Mesenchymal stem cell (in vitro differentiated cells and primary cell): ENCODE data around the gene C14orf132.

Source experiments
- DNase-seq: peaks from one replicate; pipeline ENCODE4 v3.0.0-alpha.2; 2013
- H2AFZ ChIP-seq: one replicate; pipeline ENCODE4 v1.6.1; 2013; ENCODE audit warnings: low read depth, mild to moderate bottlenecking, control low read depth, inconsistent platforms, low read length, moderate library complexity
- H2AK5ac ChIP-seq: 2 replicates; pipeline ENCODE4 v1.6.1; 2013; ENCODE audit warnings: low read length, moderate library complexity, mild to moderate bottlenecking, inconsistent platforms; ENCODE audit not compliant: severe bottlenecking
- H2BK120ac ChIP-seq: one replicate; pipeline ENCODE4 v1.6.1; 2013; ENCODE audit warnings: low read depth, mild to moderate bottlenecking, inconsistent platforms, low read length, moderate library complexity
- H2BK12ac ChIP-seq, 2 experiments: one replicate each; pipeline ENCODE4 v1.6.1; 2013; ENCODE audit warnings: inconsistent platforms in 2 of 2, low read length in 2 of 2, mild to moderate bottlenecking in 2 of 2, moderate library complexity in 2 of 2, control low read depth in 1 of 2
- H2BK15ac ChIP-seq: one replicate; pipeline ENCODE4 v1.6.1; 2013; ENCODE audit warnings: mild to moderate bottlenecking, low read depth, inconsistent platforms; ENCODE audit not compliant: poor library complexity, severe bottlenecking
- H2BK5ac ChIP-seq: 2 replicates; pipeline ENCODE4 v1.6.1; 2013; ENCODE audit warnings: low read depth, mild to moderate bottlenecking, low read length, control low read depth, inconsistent platforms; ENCODE audit not compliant: poor library complexity, severe bottlenecking
- H3K14ac ChIP-seq, 2 experiments: one replicate each; pipeline ENCODE4 v1.6.1; 2013; ENCODE audit warnings: inconsistent platforms in 2 of 2, low read length in 2 of 2, control low read depth in 1 of 2, mild to moderate bottlenecking in 1 of 2, moderate library complexity in 1 of 2
- H3K18ac ChIP-seq, 2 experiments: one replicate each; pipeline ENCODE4 v1.6.1; 2013; ENCODE audit warnings: inconsistent platforms in 2 of 2, low read length in 2 of 2, control low read depth in 1 of 2, low read depth in 1 of 2, mild to moderate bottlenecking in 1 of 2
- H3K23ac ChIP-seq, 2 experiments: one replicate each; pipeline ENCODE4 v1.6.1; 2013; ENCODE audit warnings: inconsistent platforms in 2 of 2, low read length in 2 of 2, mild to moderate bottlenecking in 2 of 2, moderate library complexity in 2 of 2, control low read depth in 1 of 2
- H3K27ac ChIP-seq: 2 replicates; pipeline ENCODE4 v1.5.1; 2013; ENCODE audit warnings: mild to moderate bottlenecking, moderate library complexity, low read length, control low read depth, inconsistent platforms; ENCODE audit not compliant: poor library complexity, severe bottlenecking
- H3K27me3 ChIP-seq, 2 experiments: 2 replicates each; pipeline versions ENCODE4 v1.6.1 to v1.7.0; 2013; ENCODE audit warnings: low read length in 2 of 2, mild to moderate bottlenecking in 2 of 2, moderate library complexity in 2 of 2, control low read depth in 1 of 2, inconsistent platforms in 1 of 2; ENCODE audit not compliant: control insufficient read depth in 1 of 2, insufficient read depth in 1 of 2
- H3K36me3 ChIP-seq, 2 experiments: 2 replicates each; pipeline versions ENCODE4 v1.6.1 to v1.7.0; 2013; ENCODE audit warnings: low read length in 2 of 2, control low read depth in 1 of 2, inconsistent platforms in 1 of 2, low read depth in 1 of 2, mild to moderate bottlenecking in 1 of 2; ENCODE audit not compliant: insufficient read depth in 2 of 2, control insufficient read depth in 1 of 2
- H3K4ac ChIP-seq, 2 experiments: one replicate each; pipeline ENCODE4 v1.6.1; 2013; ENCODE audit warnings: inconsistent platforms in 2 of 2, low read length in 2 of 2, mild to moderate bottlenecking in 2 of 2, moderate library complexity in 2 of 2, control low read depth in 1 of 2, low read depth in 1 of 2
- H3K4me1 ChIP-seq: 2 replicates; pipeline ENCODE4 v1.6.1; 2013; ENCODE audit warnings: low read depth, low read length, control low read depth; ENCODE audit not compliant: control insufficient read depth, insufficient read depth
- H3K4me2 ChIP-seq: 2 replicates; pipeline ENCODE4 v1.6.1; 2013; ENCODE audit warnings: low read length, mild to moderate bottlenecking, inconsistent platforms; ENCODE audit not compliant: poor library complexity, severe bottlenecking
- H3K4me3 ChIP-seq, 2 experiments: 2 replicates each; pipeline versions ENCODE4 v1.5.1 to v1.7.0; 2013; ENCODE audit warnings: low read length in 2 of 2, mild to moderate bottlenecking in 2 of 2, control low read depth in 1 of 2, low read depth in 1 of 2; ENCODE audit not compliant: insufficient read depth in 1 of 2
- H3K79me1 ChIP-seq: replicated peaks from 2 replicates; pipeline ENCODE4 v1.6.1; 2013; ENCODE audit warnings: mild to moderate bottlenecking, control low read depth, low read length, inconsistent platforms; ENCODE audit not compliant: poor library complexity, severe bottlenecking
- H3K9ac ChIP-seq: 2 replicates; pipeline ENCODE4 v1.7.0; 2013; ENCODE audit warnings: mild to moderate bottlenecking, low read length, moderate library complexity
- H3K9me3 ChIP-seq: 2 replicates; pipeline ENCODE4 v1.7.0; 2013; ENCODE audit warnings: mild to moderate bottlenecking, low read length; ENCODE audit not compliant: control insufficient read depth
- H4K8ac ChIP-seq: one replicate; pipeline ENCODE4 v1.6.1; 2013; ENCODE audit warnings: inconsistent platforms, mild to moderate bottlenecking, low read length, moderate library complexity
- H4K91ac ChIP-seq: one replicate; pipeline ENCODE4 v1.6.1; 2013; ENCODE audit warnings: mild to moderate bottlenecking, low read length, inconsistent platforms
- WGBS: methylation state at CpG from one replicate; pipeline ENCODE4 v1.1.7; 2013; ENCODE audit warnings: mixed read lengths; 5-methylcytosine and 5-hydroxymethylcytosine counted together

Gene C14orf132

DNA sequence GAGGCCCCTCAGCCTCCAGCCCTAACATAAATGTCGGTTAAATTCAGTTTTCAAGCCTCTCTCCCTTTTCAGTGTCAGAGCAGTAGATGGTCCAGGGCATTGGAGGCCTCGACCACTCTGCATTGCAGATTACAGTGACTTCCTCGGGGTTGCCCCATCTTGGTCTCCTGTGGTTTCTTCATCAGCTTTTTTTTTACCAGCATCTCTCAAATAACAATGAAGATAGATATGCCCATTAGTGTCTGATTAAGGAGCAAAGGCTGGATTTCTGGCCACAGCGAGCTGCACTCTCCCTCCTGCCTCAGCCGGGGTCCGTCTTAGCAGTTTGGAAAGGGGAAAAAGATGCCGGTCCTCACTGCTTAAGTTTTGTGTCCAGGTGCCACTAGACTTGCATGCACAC is 49.7 kb downstream of the C14orf132 start:
- peaks cover 32% of the 10 kb centered on the region for H3K79me1 ChIP-seq
- H4K91ac ChIP-seq: no peak overlapping the region
- no peak overlapping the region for H3K9ac ChIP-seq
- DNase-seq: no peak
- H2AK5ac ChIP-seq: no peak overlapping the region
- H3K4ac ChIP-seq: no peak overlapping the region
- no peak overlapping the region for H2BK5ac ChIP-seq
- H2AFZ ChIP-seq: no peak overlapping the region
- no peak overlapping the region for H3K27ac ChIP-seq
- no peaks in the 10 kb centered on the region for H3K27me3 ChIP-seq
- no peaks in the 10 kb centered on the region for H3K9me3 ChIP-seq
- peaks cover 35 to 37% of the 10 kb centered on the region in 2 experiments for H3K36me3 ChIP-seq
- H3K14ac ChIP-seq: no peak overlapping the region
- H4K8ac ChIP-seq: no peak overlapping the region
- H2BK12ac ChIP-seq: no peak overlapping the region
- no peak overlapping the region for H2BK15ac ChIP-seq
- no peak overlapping the region for H3K4me2 ChIP-seq
- WGBS: 98% methylated on average over 6 of the region's 7 CpGs
- H2BK120ac ChIP-seq: no peak overlapping the region
- no peak overlapping the region for H3K18ac ChIP-seq
- H3K23ac ChIP-seq: no peak overlapping the region
- peaks cover 48% of the 10 kb centered on the region for H3K4me1 ChIP-seq
- H3K4me3 ChIP-seq: no peak overlapping the region

DNA sequence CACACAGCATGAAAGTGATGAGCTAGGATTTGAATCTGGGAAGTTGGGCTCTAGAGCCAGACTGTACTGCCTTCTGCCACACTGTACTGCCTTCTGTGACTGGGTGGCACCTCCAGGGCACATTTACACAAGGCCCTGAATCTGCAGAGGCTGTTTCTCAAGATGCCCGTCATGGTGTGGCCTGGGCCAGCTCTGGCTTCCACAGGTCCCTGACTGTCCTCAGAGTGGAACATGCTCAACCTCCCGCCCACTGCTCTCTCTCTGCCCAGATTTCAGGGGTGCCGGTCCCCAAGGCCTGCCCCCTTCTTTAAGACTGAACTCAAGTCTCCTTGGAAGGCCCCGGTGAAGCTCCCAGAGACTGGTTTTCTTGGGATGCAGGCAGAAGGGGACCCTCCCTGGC is 50.2 kb downstream of the C14orf132 start:
- H2AFZ ChIP-seq: no peak overlapping the region
- WGBS: 96% methylated on average over 4 of the region's 4 CpGs

DNA sequence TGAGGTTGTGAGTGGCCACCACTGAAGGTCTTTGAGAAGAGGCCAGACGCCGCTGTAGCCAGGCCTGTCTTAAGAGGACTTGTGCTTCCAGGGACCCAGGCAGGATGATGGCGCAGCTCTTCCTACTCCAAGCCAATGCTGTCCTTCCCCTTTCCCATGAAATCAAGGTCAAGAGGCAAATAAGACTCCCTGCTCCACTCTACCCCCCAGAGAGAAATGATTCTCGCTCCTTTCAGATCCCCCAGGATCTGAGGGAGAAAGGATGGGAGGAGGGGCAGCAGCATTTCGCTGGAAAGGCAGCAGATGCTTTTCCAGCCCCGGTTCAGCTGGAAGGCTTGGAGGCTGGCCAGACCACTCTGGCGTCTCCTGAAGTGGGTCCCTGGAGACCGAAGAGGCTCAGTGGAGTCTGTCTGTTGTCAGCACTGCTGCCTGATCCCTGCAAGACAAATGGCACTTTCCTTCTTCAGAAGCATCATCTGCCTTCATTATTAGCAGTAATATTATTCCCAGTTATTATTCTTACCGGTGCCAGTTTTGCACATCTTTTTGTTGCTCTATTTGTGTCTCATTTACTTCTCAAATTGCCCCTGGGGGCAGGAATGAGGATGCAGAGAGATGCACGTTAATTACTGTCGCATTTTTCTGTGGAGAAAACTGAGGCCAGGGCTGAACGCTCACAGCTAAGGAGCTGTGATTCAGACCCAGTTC is 51.4 kb downstream of the C14orf132 start:
- peak; percentile 91 for DNase-seq
- WGBS: 15% methylated on average over 11 of the region's 12 CpGs
- H3K23ac ChIP-seq: no peak overlapping the region

More for the DNA sequence above, 50.2 kb downstream of the C14orf132 start:
- Histone ChIP-seq H3K4me1 (peaks cover 46% of the 10 kb centered on the region), H2BK120ac (no peak overlapping the region), H3K4ac (peak overlapping the region in 1 of 2 experiments; percentile 51), H2BK5ac (no peak overlapping the region), H3K4me3 (no peak overlapping the region), H3K23ac (no peak overlapping the region), H3K36me3 (peaks cover 35 to 37% of the 10 kb centered on the region in 2 experiments), H3K14ac (peak overlapping the region in 1 of 2 experiments; percentile 49), H3K27ac (no peak overlapping the region), H2BK12ac (peak overlapping the region in 1 of 2 experiments; percentile 21), H2AK5ac (peak overlapping the region; percentile 45), H3K79me1 (peaks cover 28% of the 10 kb centered on the region), H3K27me3 (no peaks in the 10 kb centered on the region), H2BK15ac (no peak overlapping the region), H3K9ac (no peak overlapping the region), H3K18ac (peak overlapping the region in 1 of 2 experiments; percentile 77), H3K4me2 (no peak overlapping the region), H4K91ac (no peak overlapping the region), H4K8ac (no peak overlapping the region), H3K9me3 (no peaks in the 10 kb centered on the region)
- DNase-seq: no peak

DNA sequence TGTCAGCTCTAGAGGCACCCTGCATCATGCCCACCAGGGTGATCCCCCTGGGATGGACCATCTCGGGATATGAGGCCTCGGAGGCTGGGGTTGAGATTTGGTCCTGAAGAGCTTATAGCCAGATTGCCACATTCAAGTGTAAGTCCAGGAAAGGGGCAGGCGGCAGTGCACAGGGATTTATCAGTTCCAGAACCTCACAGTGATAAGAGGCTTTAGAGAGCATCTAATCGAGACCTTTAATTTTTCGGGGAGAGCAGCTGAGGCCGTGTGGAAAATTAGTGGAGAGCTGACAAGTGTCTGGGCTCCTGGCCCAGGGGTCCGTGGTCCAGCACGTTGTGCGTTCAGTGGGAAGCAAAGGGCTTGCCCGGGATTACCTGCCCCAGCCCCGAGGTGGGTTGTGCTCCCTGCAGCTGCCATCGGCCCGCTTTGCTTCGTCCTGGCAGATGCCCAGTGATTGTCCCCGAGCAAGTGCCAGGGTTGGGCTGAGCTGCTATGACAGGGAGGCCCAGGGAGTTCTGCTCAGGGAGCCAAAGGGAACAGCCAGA is 52.1 kb downstream of the C14orf132 start:
- H2AK5ac ChIP-seq: no peak overlapping the region
- DNase-seq: no peak
- H2BK5ac ChIP-seq: no peak overlapping the region
- peak overlapping the region in 1 of 2 experiments; percentile 76 for H2BK12ac ChIP-seq
- H3K9ac ChIP-seq: no peak overlapping the region
- peaks cover 35 to 37% of the 10 kb centered on the region in 2 experiments for H3K36me3 ChIP-seq
- H2BK15ac ChIP-seq: no peak overlapping the region
- no peak overlapping the region for H2BK120ac ChIP-seq
- no peak overlapping the region for H3K27ac ChIP-seq
- peaks cover 28% of the 10 kb centered on the region for H3K79me1 ChIP-seq
- 87% methylated on average over 14 of the region's 15 CpGs for WGBS
- peak overlapping the region in 1 of 2 experiments; percentile 40 for H3K4ac ChIP-seq
- no peak overlapping the region for H3K4me2 ChIP-seq
- peaks cover 51% of the 10 kb centered on the region for H3K4me1 ChIP-seq
- H4K91ac ChIP-seq: no peak overlapping the region
- H3K14ac ChIP-seq: peak overlapping the region in 1 of 2 experiments; percentile 79
- no peak overlapping the region for H3K23ac ChIP-seq
- no peak overlapping the region for H3K4me3 ChIP-seq
- H3K18ac ChIP-seq: peak overlapping the region in 1 of 2 experiments; percentile 55
- no peaks in the 10 kb centered on the region for H3K27me3 ChIP-seq
- no peak overlapping the region for H4K8ac ChIP-seq
- no peaks in the 10 kb centered on the region for H3K9me3 ChIP-seq
- H2AFZ ChIP-seq: no peak overlapping the region

More for the DNA sequence above, 51.4 kb downstream of the C14orf132 start:
- Histone ChIP-seq H3K9ac (peak overlapping the region; percentile 24), H3K27ac (peak overlapping the region; percentile 6), H2BK5ac (no peak overlapping the region), H4K91ac (no peak overlapping the region), H2AFZ (no peak overlapping the region), H3K14ac (no peak overlapping the region), H3K4ac (no peak overlapping the region), H2AK5ac (no peak overlapping the region), H3K4me3 (no peak overlapping the region), H2BK120ac (no peak overlapping the region), H3K27me3 (no peaks in the 10 kb centered on the region), H2BK15ac (no peak overlapping the region), H4K8ac (no peak overlapping the region), H3K18ac (peak overlapping the region in 1 of 2 experiments; percentile 54), H3K4me1 (peaks cover 46% of the 10 kb centered on the region), H3K9me3 (no peaks in the 10 kb centered on the region), H3K36me3 (peaks cover 35 to 37% of the 10 kb centered on the region in 2 experiments), H3K79me1 (peaks cover 28% of the 10 kb centered on the region), H3K4me2 (no peak overlapping the region), H2BK12ac (peak overlapping the region in 1 of 2 experiments; percentile 59)
